Neural progenitor cell (in vitro differentiated cells): ENCODE results near the gene MRPL4. TPM values are rescaled to one million over a fixed set of nuclear protein-coding genes. Genes with fewer than 3 reads are reported as not detected.
A peak's percentile ranks its signal among the peaks of the same experiment; 100 is the strongest.

Source experiments
- DNase-seq: peaks from one replicate; pipeline ENCODE4 v3.0.0-alpha.2; 2016; ENCODE audit warnings: low spot score
- H2AFZ ChIP-seq: fragments of 200-600 bp; sonication (generic); replicated peaks from 2 replicates; pipeline ENCODE4 v1.6.1; 2016; ENCODE audit warnings: antibody characterized with exemption
- H3F3A ChIP-seq: fragments of 200-600 bp; sonication (generic); 2 replicates; pipeline ENCODE4 v1.6.1; 2016; ENCODE audit warnings: antibody characterized with exemption, low read depth
- H3K27ac ChIP-seq: fragments of 200-600 bp; sonication (generic); 2 replicates; pipeline ENCODE4 v1.5.1; 2016; ENCODE audit warnings: mild to moderate bottlenecking
- H3K27me3 ChIP-seq: fragments of 200-600 bp; sonication (generic); 2 replicates; pipeline ENCODE4 v1.6.1; 2016; ENCODE audit warnings: mild to moderate bottlenecking, moderate library complexity
- H3K36me3 ChIP-seq: fragments of 200-600 bp; sonication (generic); 2 replicates; pipeline ENCODE4 v1.5.1; 2016
- H3K4me1 ChIP-seq: fragments of 200-600 bp; sonication (generic); 2 replicates; pipeline ENCODE4 v1.6.1; 2016; ENCODE audit warnings: mixed run types
- H3K4me2 ChIP-seq: fragments of 200-600 bp; sonication (generic); 2 replicates; pipeline ENCODE4 v1.6.1; 2016
- H3K4me3 ChIP-seq: fragments of 200-600 bp; sonication (generic); 2 replicates; pipeline ENCODE4 v1.5.1; 2016
- H3K79me2 ChIP-seq: fragments of 200-600 bp; sonication (generic); 2 replicates; pipeline ENCODE4 v1.6.1; 2016; ENCODE audit warnings: low read depth
- H3K9ac ChIP-seq: fragments of 200-600 bp; sonication (generic); 2 replicates; pipeline ENCODE4 v1.6.1; 2016
- H3K9me3 ChIP-seq: fragments of 200-600 bp; sonication (generic); 2 replicates; pipeline ENCODE4 v1.5.1; 2016; ENCODE audit warnings: low read depth
- H4K20me1 ChIP-seq: fragments of 200-600 bp; sonication (generic); 2 replicates; pipeline ENCODE4 v1.6.1; 2016; ENCODE audit warnings: low read depth
- H3K27ac Mint-ChIP-seq: 3 replicates; pipeline ENCODE4 v1.8.0; 2021; ENCODE audit warnings: mixed read lengths
- H3K27me3 Mint-ChIP-seq: 2 replicates; pipeline ENCODE4 v1.8.0; 2022; ENCODE audit warnings: low read depth, mild to moderate bottlenecking, inconsistent platforms, moderate library complexity, mixed read lengths; ENCODE audit not compliant: insufficient read depth
- H3K36me3 Mint-ChIP-seq: 3 replicates; pipeline ENCODE4 v1.8.0; 2021; ENCODE audit warnings: mixed read lengths
- H3K4me1 Mint-ChIP-seq: 3 replicates; pipeline ENCODE4 v1.8.0; 2021; ENCODE audit warnings: mixed read lengths
- H3K4me3 Mint-ChIP-seq: 3 replicates; pipeline ENCODE4 v1.8.0; 2021; ENCODE audit warnings: mild to moderate bottlenecking, moderate library complexity, mixed read lengths
- H3K9me3 Mint-ChIP-seq: 3 replicates; pipeline ENCODE4 v1.8.0; 2020; ENCODE audit warnings: mixed read lengths
- EZH2 ChIP-seq: fragments of 200-600 bp; sonication (generic); IDR thresholded peaks from 2 replicates; pipeline ENCODE4 v1.6.1; 2017; ENCODE audit warnings: antibody characterized with exemption, mild to moderate bottlenecking, moderate library complexity
- EZH2phosphoT487 ChIP-seq: fragments of 200-600 bp; sonication (generic); IDR thresholded peaks from 2 replicates; pipeline ENCODE4 v1.6.1; 2017; ENCODE audit warnings: antibody characterized with exemption
- total RNA-seq: library from RNA; depleted of rRNA; stranded (reverse); fragments of >200 nt; gene quantifications from 2 replicates; pipeline ENCODE4 v1.2.3, GENCODE V29; 2015; ENCODE audit warnings: low replicate concordance
- TF ChIP-seq, protein P1 (sequence below): fragments of 200-600 bp; sonication (generic); IDR thresholded peaks from 2 replicates; pipeline ENCODE4 v1.5.1; 2017; ENCODE audit warnings: antibody characterized with exemption, mild to moderate bottlenecking

Gene MRPL4
- total RNA-seq, 1 donor from 2014 or later = 22.5 TPM

DNA sequence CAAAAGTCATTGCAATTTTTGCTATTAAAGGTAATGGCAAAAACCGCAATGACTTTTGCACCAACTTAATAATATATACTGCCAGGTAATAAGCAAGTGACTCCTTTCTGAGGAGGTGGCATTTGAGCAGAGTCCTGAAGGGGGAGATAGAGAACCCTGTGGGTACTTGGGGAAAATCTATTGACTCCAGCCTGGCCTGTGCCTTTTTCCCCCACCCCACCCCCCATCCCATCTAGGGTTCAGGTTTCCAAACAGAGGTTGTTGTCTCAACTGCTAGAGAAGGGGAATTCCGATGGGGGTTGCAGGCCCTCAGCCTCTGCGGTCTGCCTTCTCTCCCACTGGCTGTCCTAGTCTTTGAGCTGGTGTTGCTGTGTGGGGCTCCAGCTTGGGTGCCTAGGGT is 32.3 kb upstream of the MRPL4 start:
- Mint-ChIP-seq H3K27ac (no peak overlapping the region), H3K36me3 (peaks cover 7% of the 10 kb centered on the region), H3K4me1 (no peaks in the 10 kb centered on the region), H3K9me3 (no peaks in the 10 kb centered on the region), H3K27me3 (peaks cover 3% of the 10 kb centered on the region), H3K4me3 (no peak overlapping the region)
- Histone ChIP-seq H2AFZ (no peak overlapping the region), H3K27ac (no peak overlapping the region), H3K4me3 (no peak overlapping the region), H3K4me2 (no peak overlapping the region), H4K20me1 (no peaks in the 10 kb centered on the region), H3K36me3 (no peaks in the 10 kb centered on the region), H3K9me3 (no peaks in the 10 kb centered on the region), H3K27me3 (no peaks in the 10 kb centered on the region), H3K79me2 (no peaks in the 10 kb centered on the region), H3K4me1 (no peaks in the 10 kb centered on the region), H3F3A (no peaks in the 10 kb centered on the region), H3K9ac (no peak overlapping the region)
- DNase-seq = peak; percentile 26
- TF ChIP-seq EZH2phosphoT487 (no peak), EZH2 (no peak)
- TF ChIP-seq, protein P1, sequence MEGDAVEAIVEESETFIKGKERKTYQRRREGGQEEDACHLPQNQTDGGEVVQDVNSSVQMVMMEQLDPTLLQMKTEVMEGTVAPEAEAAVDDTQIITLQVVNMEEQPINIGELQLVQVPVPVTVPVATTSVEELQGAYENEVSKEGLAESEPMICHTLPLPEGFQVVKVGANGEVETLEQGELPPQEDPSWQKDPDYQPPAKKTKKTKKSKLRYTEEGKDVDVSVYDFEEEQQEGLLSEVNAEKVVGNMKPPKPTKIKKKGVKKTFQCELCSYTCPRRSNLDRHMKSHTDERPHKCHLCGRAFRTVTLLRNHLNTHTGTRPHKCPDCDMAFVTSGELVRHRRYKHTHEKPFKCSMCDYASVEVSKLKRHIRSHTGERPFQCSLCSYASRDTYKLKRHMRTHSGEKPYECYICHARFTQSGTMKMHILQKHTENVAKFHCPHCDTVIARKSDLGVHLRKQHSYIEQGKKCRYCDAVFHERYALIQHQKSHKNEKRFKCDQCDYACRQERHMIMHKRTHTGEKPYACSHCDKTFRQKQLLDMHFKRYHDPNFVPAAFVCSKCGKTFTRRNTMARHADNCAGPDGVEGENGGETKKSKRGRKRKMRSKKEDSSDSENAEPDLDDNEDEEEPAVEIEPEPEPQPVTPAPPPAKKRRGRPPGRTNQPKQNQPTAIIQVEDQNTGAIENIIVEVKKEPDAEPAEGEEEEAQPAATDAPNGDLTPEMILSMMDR = peak; percentile 42

DNA sequence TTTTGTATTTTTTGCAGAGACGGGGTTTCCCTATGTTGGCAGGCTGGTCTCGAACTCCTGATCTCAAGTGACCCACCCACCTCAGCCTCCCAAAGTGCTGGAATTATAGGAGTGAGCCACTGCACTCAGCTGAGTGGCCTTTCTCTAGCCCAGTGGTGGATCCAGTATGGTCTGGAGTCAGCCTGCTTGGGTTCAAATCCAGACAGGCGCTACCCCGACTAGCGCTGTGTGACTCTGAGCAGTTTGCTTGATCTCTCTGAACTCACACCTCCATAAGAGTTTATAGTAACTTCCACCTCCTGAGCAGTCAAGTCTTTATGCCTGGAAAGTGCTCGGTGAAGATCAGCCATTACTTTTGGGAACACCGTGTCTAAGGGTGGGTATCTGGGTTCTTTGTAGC is 31.3 kb upstream of the MRPL4 start:
- H3K27me3 Mint-ChIP-seq = peaks cover 3% of the 10 kb centered on the region

DNA sequence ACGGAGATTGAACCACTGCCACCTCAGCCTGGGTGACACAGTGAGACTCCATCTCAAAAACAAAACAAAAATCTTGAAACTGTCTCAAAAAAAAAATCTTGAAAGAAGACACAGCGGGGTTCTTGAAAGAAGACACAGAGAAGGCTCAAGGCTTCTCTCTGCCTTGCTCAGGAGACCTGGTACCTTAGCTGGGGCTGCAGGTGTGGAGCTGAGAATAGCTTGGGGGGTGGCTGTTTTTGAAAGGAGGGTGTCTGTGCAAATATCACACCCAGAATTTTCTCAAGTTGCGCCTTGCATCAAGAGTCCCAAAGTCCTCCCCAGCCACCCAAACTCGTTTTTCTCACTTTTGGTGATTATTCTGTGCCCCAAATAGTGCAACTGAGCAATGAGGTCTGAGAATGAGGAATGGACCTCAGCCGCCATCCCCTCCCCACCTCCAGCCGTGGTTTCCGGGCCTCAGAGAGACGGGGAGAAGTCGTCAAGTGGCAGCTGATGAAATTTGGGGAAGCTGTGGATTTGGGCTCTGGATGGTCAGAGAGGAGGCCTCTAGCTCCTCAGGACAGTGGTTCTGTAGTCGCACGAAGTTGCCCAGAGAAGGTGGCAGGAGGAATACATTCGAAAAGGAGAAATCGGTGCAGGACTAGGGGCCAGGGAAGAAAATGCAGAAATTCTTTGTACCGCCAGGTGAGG is 29.7 kb upstream of the MRPL4 start:
- no peaks in the 10 kb centered on the region for H3K27me3 ChIP-seq
- peaks cover 5% of the 10 kb centered on the region for H3K79me2 ChIP-seq
- DNase-seq = no peak
- H3K36me3 ChIP-seq = no peaks in the 10 kb centered on the region
- Mint-ChIP-seq H3K36me3 (peaks cover 9% of the 10 kb centered on the region), H3K27ac (no peak overlapping the region), H3K4me3 (no peak overlapping the region), H3K27me3 (no peaks in the 10 kb centered on the region), H3K4me1 (peaks cover 8% of the 10 kb centered on the region), H3K9me3 (no peaks in the 10 kb centered on the region)
- H2AFZ ChIP-seq = no peak overlapping the region
- H3K27ac ChIP-seq = no peak overlapping the region
- TF ChIP-seq EZH2phosphoT487 (no peak), EZH2 (no peak)
- TF ChIP-seq, protein P1 = no peak
- H3K4me2 ChIP-seq = no peak overlapping the region
- peaks cover 16% of the 10 kb centered on the region for H4K20me1 ChIP-seq
- H3K9me3 ChIP-seq = no peaks in the 10 kb centered on the region
- no peak overlapping the region for H3K4me3 ChIP-seq
- H3F3A ChIP-seq = no peaks in the 10 kb centered on the region
- no peaks in the 10 kb centered on the region for H3K4me1 ChIP-seq
- H3K9ac ChIP-seq = no peak overlapping the region

More for the DNA sequence above, 31.3 kb upstream of the MRPL4 start:
- Histone ChIP-seq H3K4me1 (no peaks in the 10 kb centered on the region), H3K4me2 (no peak overlapping the region), H4K20me1 (peaks cover under 1% of the 10 kb centered on the region), H3K9me3 (no peaks in the 10 kb centered on the region), H2AFZ (no peak overlapping the region), H3F3A (no peaks in the 10 kb centered on the region), H3K4me3 (no peak overlapping the region), H3K9ac (no peak overlapping the region), H3K27me3 (no peaks in the 10 kb centered on the region), H3K27ac (no peak overlapping the region), H3K36me3 (no peaks in the 10 kb centered on the region), H3K79me2 (no peaks in the 10 kb centered on the region)
- no peak for DNase-seq
- Mint-ChIP-seq H3K27ac (no peak overlapping the region), H3K9me3 (no peaks in the 10 kb centered on the region), H3K36me3 (peaks cover 9% of the 10 kb centered on the region), H3K4me3 (no peak overlapping the region), H3K4me1 (peaks cover 2% of the 10 kb centered on the region)
- TF ChIP-seq EZH2phosphoT487 (no peak), EZH2 (no peak)
- TF ChIP-seq, protein P1 = no peak
